ENCODE data around the gene SCARB1. TPM values are rescaled to one million over a fixed set of nuclear protein-coding genes. Genes with fewer than 3 reads are reported as not detected.
A peak's percentile ranks its signal among the peaks of the same experiment; 100 is the strongest.
"Not testable (repeated sequence)": the region's sequence is repeated elsewhere in the genome, so short reads cannot be mapped to it uniquely, and the experiment has no call there.

The SCARB1 gene
- total RNA-seq = 10 to 100 TPM; 23.5 to 36.5 TPM
- polyA plus RNA-seq (ENCODE audit: insufficient read length in 6 of 6) = 10 to 100 TPM; 26.1 to 34.2 (median 30.4) TPM
- long read RNA-seq, donor 1, transcript SCARB1-201 (13 exons, 2,611 nt) = major isoform, 6 of 20 reads
- long read RNA-seq, donor 1, partial matches to known transcripts = 10 of 20 reads
- long read RNA-seq, donor 1, other reads (novel, unspliced or antisense) = 0 of 20 reads
- long read RNA-seq, donor 2, partial matches to known transcripts = 9 of 18 reads
- long read RNA-seq, donor 2, other reads (novel, unspliced or antisense) = 0 of 18 reads
- long read RNA-seq, donor 3, partial matches to known transcripts = 0 of 5 reads
- long read RNA-seq, donor 3, other reads (novel, unspliced or antisense) = 0 of 5 reads
- long read RNA-seq, donor 4, partial matches to known transcripts = 0 of 5 reads
- long read RNA-seq, donor 4, other reads (novel, unspliced or antisense) = 1 of 5 reads
- long read RNA-seq, donor 5, partial matches to known transcripts = 0 of 5 reads
- long read RNA-seq, donor 5, other reads (novel, unspliced or antisense) = 0 of 5 reads
- long read RNA-seq, donor 6, partial matches to known transcripts = 0 of 6 reads
- long read RNA-seq, donor 6, other reads (novel, unspliced or antisense) = 0 of 6 reads
- long read RNA-seq, donor 7 = 0 reads
- long read RNA-seq, donor 8, partial matches to known transcripts = 5 of 11 reads
- long read RNA-seq, donor 8, other reads (novel, unspliced or antisense) = 0 of 11 reads
- long read RNA-seq, donor 9 = 0 reads
- long read RNA-seq, donor 10, partial matches to known transcripts = 0 of 9 reads
- long read RNA-seq, donor 10, other reads (novel, unspliced or antisense) = 4 of 9 reads
- long read RNA-seq, donor 11, transcript SCARB1-202 (12 exons, 3,329 nt) = major isoform, 14 of 27 reads
- long read RNA-seq, donor 11, partial matches to known transcripts = 6 of 27 reads
- long read RNA-seq, donor 11, other reads (novel, unspliced or antisense) = 0 of 27 reads
- long read RNA-seq, donor 12, partial matches to known transcripts = 0 of 3 reads
- long read RNA-seq, donor 12, other reads (novel, unspliced or antisense) = 0 of 3 reads

- Histone ChIP-seq H3K4me3 (peak within 1 kb of the TSS; percentile 58 to 84), H3K27ac (peak within 1 kb of the TSS in 1 of 2 donors; percentile 66), H3K9me3 (no peaks in the 10 kb centered on the region), H3K36me3 (no peaks in the 10 kb centered on the region), H3K4me1 (peaks cover 0 to 53% of the 10 kb centered on the region in 2 donors), H3K27me3 (peaks cover 0 to 10% of the 10 kb centered on the region in 2 donors)
- ATAC-seq = peak; percentile 94
- no peak for TF ChIP-seq CTCF (IDR thresholded peaks at IDR 0.05)
- peak; percentile 64 to 96 (median 84) for DNase-seq
- intact Hi-C loops (cut with DNase I) = no loop called here
Observed at GRCh38 chr12:124863416-124864325, at the start of gene SCARB1. SCARB1 (minus strand) TSS chr12:124863864; CDS start chr12:124863720, 144 bp downstream.

- peaks cover 0 to 36% of the 10 kb centered on the region in 2 donors for H3K36me3 ChIP-seq
- DNase-seq; H3K9me3 ChIP-seq; intact Hi-C loops (cut with DNase I); H3K27me3 ChIP-seq; ATAC-seq: not testable (repeated sequence)
- peak overlapping the region; percentile 83 to 85 for H3K4me3 ChIP-seq
- peak overlapping the region in 1 of 2 donors; percentile 99 for H3K27ac ChIP-seq
- peaks cover 34 to 58% of the 10 kb centered on the region in 2 donors for H3K4me1 ChIP-seq
Observed at GRCh38 chr12:124912529-124913287, 49.0 kb upstream of the SCARB1 start.

- H3K4me1 ChIP-seq = peaks cover 27 to 56% of the 10 kb centered on the region in 2 donors
- DNase-seq; ATAC-seq; H3K9me3 ChIP-seq; intact Hi-C loops (cut with DNase I); H3K27me3 ChIP-seq: not testable (repeated sequence)
- peaks cover 0 to 36% of the 10 kb centered on the region in 2 donors for H3K36me3 ChIP-seq
- peak overlapping the region in 1 of 2 donors; percentile 47 for H3K27ac ChIP-seq
- H3K4me3 ChIP-seq = peak overlapping the region in 1 of 2 donors; percentile 35
Observed at GRCh38 chr12:124911521-124911920, 47.9 kb upstream of the SCARB1 start.

GRCh38 chr12:124910561-124911478, 47.2 kb upstream of the SCARB1 start:
- H3K27ac ChIP-seq = peak overlapping the region in 1 of 2 donors; percentile 47
- intact Hi-C loops (cut with DNase I) = no loop called here
- no peaks in the 10 kb centered on the region for H3K27me3 ChIP-seq
- TF ChIP-seq CTCF (IDR thresholded peaks at IDR 0.05) = no peak
- H3K36me3 ChIP-seq = peaks cover 0 to 36% of the 10 kb centered on the region in 2 donors
- H3K9me3 ChIP-seq = no peaks in the 10 kb centered on the region
- H3K4me3 ChIP-seq = peak overlapping the region in 1 of 2 donors; percentile 35
- ATAC-seq = no peak
- peaks cover 23 to 51% of the 10 kb centered on the region in 2 donors for H3K4me1 ChIP-seq
- DNase-seq = no peak

Data from left lung (tissue), 14 donors.